OCI-LY1 (cell line): ENCODE measurements around the gene RAB40C.

Source experiments
- H2AFZ ChIP-seq: fragments of 200-600 bp; sonication (generic), shearing (Covaris generic); 2 replicates; pipeline ENCODE4 v1.6.0; 2014; ENCODE audit warnings: antibody characterized with exemption, mild to moderate bottlenecking, low read length
- H3F3A ChIP-seq: fragments of 200-600 bp; sonication (generic), shearing (Covaris generic); 2 replicates; pipeline ENCODE4 v1.6.0; 2014; ENCODE audit warnings: mild to moderate bottlenecking, antibody characterized with exemption, low read length, moderate library complexity; ENCODE audit not compliant: insufficient read depth
- H3K27ac ChIP-seq: fragments of 200-600 bp; sonication (generic); 2 replicates; pipeline ENCODE4 v1.5.1; 2014; ENCODE audit warnings: low read length, mixed run types, mild to moderate bottlenecking, low read depth; ENCODE audit not compliant: poor library complexity, severe bottlenecking
- H3K27me3 ChIP-seq: fragments of 200-600 bp; sonication (generic); 2 replicates; pipeline ENCODE4 v1.6.0; 2014; ENCODE audit warnings: antibody characterized with exemption, mild to moderate bottlenecking, low read length, moderate library complexity; ENCODE audit not compliant: insufficient read depth
- H3K36me3 ChIP-seq: fragments of 200-600 bp; sonication (generic); 2 replicates; pipeline ENCODE4 v1.6.1; 2014; ENCODE audit warnings: mild to moderate bottlenecking, antibody characterized with exemption, low read length, moderate library complexity, mixed read lengths; ENCODE audit not compliant: insufficient read depth
- H3K4me1 ChIP-seq: fragments of 200-600 bp; sonication (generic); 2 replicates; pipeline ENCODE4 v1.5.1; 2014; ENCODE audit warnings: mild to moderate bottlenecking, low read length, moderate library complexity; ENCODE audit not compliant: insufficient read depth, severe bottlenecking
- H3K4me2 ChIP-seq: fragments of 200-600 bp; sonication (generic), shearing (Covaris generic); 2 replicates; pipeline ENCODE4 v1.6.1; 2014; ENCODE audit warnings: low read length
- H3K4me3 ChIP-seq: fragments of 200-600 bp; sonication (generic); 2 replicates; pipeline ENCODE4 v1.5.1; 2014; ENCODE audit warnings: low read length, low read depth, mild to moderate bottlenecking, mixed read lengths; ENCODE audit not compliant: poor library complexity, severe bottlenecking
- H3K79me2 ChIP-seq: fragments of 200-600 bp; shearing (Covaris generic); 2 replicates; pipeline ENCODE4 v1.6.1; 2016; ENCODE audit warnings: mixed run types, low read length, mixed read lengths; ENCODE audit not compliant: insufficient read depth
- H3K9ac ChIP-seq: fragments of 200-600 bp; sonication (generic), shearing (Covaris generic); 2 replicates; pipeline ENCODE4 v1.6.1; 2014; ENCODE audit warnings: mild to moderate bottlenecking, low read length, mixed read lengths
- H3K9me2 ChIP-seq: fragments of 200-600 bp; sonication (generic), shearing (Covaris generic); 2 replicates; pipeline ENCODE4 v1.6.1; 2014; ENCODE audit warnings: low read depth, mild to moderate bottlenecking, low read length, mixed read lengths
- H3K9me3 ChIP-seq: fragments of 200-600 bp; shearing (Covaris generic); 2 replicates; pipeline ENCODE4 v1.6.1; 2014; ENCODE audit warnings: low read length, mixed read lengths
- H4K20me1 ChIP-seq: fragments of 200-600 bp; sonication (generic), shearing (Covaris generic); 2 replicates; pipeline ENCODE4 v1.6.0; 2016; ENCODE audit warnings: mild to moderate bottlenecking, low read length; ENCODE audit not compliant: insufficient read depth
- CTCF ChIP-seq: fragments of 200-600 bp; sonication (generic), shearing (Covaris generic); IDR thresholded peaks from 2 replicates; pipeline ENCODE4 v1.5.1; 2017; ENCODE audit warnings: mild to moderate bottlenecking, antibody characterized with exemption, low read length, moderate library complexity, mixed read lengths
- EZH2 ChIP-seq: fragments of 200-600 bp; sonication (generic), shearing (Covaris generic); IDR thresholded peaks from 2 replicates; pipeline ENCODE4 v1.8.0; 2017; ENCODE audit warnings: borderline replicate concordance, mixed run types, mild to moderate bottlenecking, antibody characterized with exemption, low read length, moderate library complexity, mixed read lengths

The RAB40C gene

GRCh38 chr16:671353-672131, 81.7 kb downstream of the RAB40C start:
- Histone ChIP-seq H3K4me3 (no peak overlapping the region), H2AFZ (no peak overlapping the region), H3K4me2 (no peak overlapping the region), H3K27me3 (no peaks in the 10 kb centered on the region), H3K9me3 (no peaks in the 10 kb centered on the region), H4K20me1 (no peaks in the 10 kb centered on the region), H3K9me2 (no peaks in the 10 kb centered on the region), H3K9ac (no peak overlapping the region), H3K4me1 (peaks cover 16% of the 10 kb centered on the region), H3K27ac (no peak overlapping the region), H3K79me2 (no peaks in the 10 kb centered on the region), H3F3A (no peaks in the 10 kb centered on the region), H3K36me3 (peaks cover 51% of the 10 kb centered on the region)
- TF ChIP-seq EZH2 (no peak), CTCF (no peak)

DNA sequence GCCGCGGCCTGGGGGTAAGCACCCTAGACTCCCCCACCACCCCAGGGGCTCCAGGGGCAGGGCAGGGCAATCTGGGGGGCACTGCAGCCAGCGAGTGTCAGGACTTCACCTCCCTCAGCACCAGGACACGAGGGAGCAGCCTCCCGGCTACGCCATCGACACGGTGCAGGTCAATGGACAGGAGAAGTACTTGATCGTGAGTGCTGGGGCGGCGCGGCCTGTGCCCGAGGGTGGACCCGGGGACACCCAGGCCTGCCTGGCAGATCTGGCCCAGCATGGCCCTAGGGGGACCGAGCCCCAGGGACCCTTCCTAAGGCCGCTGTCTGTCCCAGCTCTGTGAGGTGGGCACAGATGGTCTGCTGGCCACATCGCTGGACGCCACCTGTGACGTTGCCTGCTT, 82.5 kb downstream of the RAB40C start:
- Histone ChIP-seq H3K9me3 (no peaks in the 10 kb centered on the region), H2AFZ (no peak overlapping the region), H4K20me1 (no peaks in the 10 kb centered on the region), H3K9ac (no peak overlapping the region), H3K4me2 (no peak overlapping the region), H3K36me3 (peaks cover 51% of the 10 kb centered on the region), H3K27ac (no peak overlapping the region), H3K9me2 (no peaks in the 10 kb centered on the region), H3K27me3 (no peaks in the 10 kb centered on the region), H3F3A (no peaks in the 10 kb centered on the region), H3K4me1 (peaks cover 21% of the 10 kb centered on the region), H3K79me2 (no peaks in the 10 kb centered on the region), H3K4me3 (no peak overlapping the region)
- no peak for TF ChIP-seq EZH2
- TF ChIP-seq CTCF, result no peak

DNA sequence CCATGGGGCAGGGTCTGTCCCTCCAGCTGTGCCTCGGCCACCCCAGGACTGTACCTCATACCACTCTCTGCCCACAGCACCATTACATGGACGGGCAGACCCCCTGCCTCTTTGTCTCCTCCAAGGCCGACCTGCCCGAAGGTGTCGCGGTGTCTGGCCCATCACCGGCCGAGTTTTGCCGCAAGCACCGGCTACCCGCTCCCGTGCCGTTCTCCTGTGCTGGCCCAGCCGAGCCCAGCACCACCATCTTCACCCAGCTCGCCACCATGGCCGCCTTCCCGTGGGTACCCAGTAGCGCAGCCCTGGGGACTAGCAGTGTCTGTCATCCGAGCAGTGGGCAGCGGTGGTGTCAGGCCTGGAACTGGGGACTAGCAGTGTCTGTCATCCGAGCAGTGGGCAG, 83.0 kb downstream of the RAB40C start:
- Histone ChIP-seq H3K4me2 (no peak overlapping the region), H3K4me3 (no peak overlapping the region), H3K27me3 (no peaks in the 10 kb centered on the region), H3K9me2 (no peaks in the 10 kb centered on the region), H3K9me3 (no peaks in the 10 kb centered on the region), H2AFZ (no peak overlapping the region), H3K4me1 (peaks cover 20% of the 10 kb centered on the region), H4K20me1 (no peaks in the 10 kb centered on the region), H3K36me3 (peaks cover 51% of the 10 kb centered on the region), H3K79me2 (no peaks in the 10 kb centered on the region), H3K27ac (no peak overlapping the region), H3K9ac (no peak overlapping the region), H3F3A (no peaks in the 10 kb centered on the region)
- TF ChIP-seq EZH2 (no peak), CTCF (no peak)
